ENCODE results near the gene HHAT.
"Not testable (repeated sequence)": the region's sequence is repeated elsewhere in the genome, so short reads cannot be mapped to it uniquely, and the experiment has no call there.

The HHAT gene

DNA sequence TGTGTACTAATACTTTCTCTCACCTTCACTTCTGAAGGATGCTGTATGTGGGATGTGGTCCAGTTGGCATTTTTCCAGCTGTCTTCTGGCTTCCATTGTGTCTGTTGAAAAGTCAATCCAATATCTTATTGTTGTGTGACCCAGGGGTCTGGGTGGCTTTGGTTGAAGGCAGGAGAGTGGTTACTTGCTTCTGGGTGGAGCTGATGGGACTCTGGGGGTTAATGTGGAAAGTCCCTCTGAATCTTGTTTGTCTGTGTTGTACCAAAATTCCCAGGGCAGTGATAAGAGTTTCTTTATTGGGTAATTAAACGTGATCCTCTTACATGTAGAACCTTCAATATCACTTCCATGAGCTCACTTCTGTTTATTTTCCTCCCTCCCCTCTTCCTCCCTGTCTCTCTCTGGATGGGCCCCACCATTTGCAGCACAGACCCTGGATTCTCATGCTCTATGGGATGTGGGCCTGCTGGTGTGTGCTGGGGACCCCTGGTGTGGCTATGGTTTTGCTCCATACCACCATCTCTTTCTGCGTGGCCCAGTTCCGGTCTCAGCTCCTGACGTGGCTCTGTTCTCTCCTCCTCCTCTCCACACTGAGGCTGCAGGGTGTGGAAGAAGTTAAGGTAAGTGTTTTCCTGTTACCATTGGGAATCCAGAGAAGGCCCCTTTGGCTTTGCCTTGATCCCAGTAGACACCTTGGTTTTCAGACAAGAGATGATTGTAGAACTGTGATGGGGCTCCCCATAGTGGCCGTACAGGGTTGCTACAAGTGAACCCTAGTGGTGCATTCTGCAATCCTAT is 71.5 kb downstream of the HHAT start:
- DNase-seq: peak in 1 of 4 experiments; percentile 11

DNA sequence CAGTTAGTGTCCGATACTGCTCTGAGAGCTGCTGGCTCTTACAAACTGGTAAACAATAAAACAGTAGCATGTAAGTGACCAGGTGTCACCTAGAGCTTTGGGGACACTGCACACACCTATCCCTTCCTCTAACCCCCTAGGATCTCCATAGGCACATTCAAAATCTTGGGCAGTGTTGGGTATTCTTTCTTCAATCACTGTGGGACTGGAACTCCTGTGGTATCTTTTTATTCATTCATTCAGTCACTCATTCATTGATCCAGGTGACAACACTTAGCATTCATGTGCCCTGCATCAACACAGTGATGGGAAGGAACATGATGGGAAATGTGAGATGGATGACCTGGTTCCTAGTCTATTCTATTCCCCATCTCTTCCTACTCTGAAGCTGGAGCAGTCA is 73.9 kb downstream of the HHAT start:
- no peak for DNase-seq

- no peak for DNase-seq
These were observed 76.6 kb downstream of the HHAT start for GRCh38 chr1:210405316-210405715.

DNA sequence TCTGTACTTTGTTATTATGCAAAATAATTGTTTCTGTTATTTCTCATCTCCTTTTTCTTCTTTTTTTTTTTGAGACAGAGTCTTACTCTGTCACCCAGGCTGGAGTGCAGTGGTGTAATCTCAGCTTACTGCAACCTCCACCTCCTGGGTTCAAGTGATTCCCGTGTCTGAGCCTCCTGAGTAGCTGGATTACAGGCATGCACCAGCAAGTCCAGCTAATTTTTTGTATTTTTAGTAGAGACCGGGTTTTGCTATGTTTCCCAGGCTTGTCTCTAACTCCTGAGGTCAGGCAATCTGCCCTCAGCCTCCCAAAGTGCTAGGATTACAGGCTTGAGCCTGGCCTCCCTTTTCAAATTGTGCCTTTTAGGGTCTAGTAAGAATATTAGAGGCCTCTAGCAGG is 77.6 kb downstream of the HHAT start:
- not testable (repeated sequence) for DNase-seq

DNA sequence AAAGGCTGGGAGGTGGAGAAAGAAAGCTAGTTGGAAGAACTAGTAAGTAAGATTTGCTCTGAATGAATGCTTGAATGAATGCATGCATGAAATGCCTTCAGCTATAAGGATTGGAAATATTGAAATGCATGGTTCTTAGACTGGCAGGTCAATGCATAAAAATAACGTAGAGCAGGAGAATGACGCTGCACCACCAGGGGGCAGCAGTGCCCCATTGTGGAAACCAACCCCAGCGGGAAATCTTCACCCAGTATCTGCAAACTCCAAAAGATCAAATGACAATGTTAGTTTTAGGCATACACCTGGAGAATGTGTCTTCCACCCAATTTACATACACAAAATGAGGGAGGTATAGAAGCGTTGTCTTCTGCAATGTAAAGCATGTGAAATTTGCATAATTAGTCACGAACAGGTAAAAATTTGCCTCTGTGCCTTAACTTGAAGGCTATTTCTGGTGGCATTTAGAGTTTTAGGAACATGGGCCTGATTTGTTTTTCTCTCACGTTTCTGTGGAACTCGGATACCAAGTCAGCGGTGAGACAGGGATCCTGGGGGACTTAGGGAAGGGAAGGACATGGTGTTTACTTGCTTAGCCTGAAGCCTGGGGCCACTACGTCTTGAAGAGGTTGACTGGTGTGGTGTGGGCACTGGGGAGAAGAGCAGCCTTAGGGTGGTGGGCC is 78.6 kb downstream of the HHAT start:
- DNase-seq: peak; percentile 36 to 65 (median 47)

DNA sequence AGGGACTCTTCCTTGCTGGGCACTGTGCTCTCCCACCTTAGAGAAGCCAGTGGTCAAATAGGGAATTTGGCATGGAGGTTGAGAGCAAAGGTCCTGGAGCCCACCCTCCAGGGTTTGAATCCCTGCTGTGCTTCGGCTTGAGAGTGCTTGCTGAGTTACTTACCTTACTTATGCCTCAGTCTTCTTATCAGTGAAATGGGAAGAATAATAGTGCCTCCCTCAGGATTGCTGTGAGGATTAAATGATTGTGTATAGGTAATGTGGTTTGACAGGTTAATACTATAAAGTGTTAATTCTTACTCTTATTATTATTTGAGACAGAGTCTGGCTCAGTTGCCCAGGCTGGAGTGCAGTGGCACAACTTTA is 79.2 kb downstream of the HHAT start:
- no peak for DNase-seq

DNA sequence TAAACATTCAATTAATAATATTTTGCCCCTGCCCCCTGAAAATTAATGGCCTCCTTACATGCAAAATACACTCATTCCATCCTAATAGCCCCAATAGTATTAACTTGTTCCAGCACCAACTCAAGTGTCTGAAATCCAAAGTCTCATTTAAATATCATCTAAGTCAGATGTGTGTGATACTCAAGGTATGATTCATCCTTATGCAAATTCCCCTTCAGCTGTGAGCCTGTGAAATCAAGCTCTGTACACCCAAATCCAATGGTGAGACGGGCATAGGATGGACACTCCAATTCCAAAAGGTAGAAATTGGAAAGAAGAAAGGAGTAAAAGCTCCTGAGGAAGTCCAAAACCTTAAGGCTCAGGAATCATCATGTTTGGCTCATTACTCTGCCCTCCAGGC is 83.5 kb downstream of the HHAT start:
- no peak for DNase-seq

DNA sequence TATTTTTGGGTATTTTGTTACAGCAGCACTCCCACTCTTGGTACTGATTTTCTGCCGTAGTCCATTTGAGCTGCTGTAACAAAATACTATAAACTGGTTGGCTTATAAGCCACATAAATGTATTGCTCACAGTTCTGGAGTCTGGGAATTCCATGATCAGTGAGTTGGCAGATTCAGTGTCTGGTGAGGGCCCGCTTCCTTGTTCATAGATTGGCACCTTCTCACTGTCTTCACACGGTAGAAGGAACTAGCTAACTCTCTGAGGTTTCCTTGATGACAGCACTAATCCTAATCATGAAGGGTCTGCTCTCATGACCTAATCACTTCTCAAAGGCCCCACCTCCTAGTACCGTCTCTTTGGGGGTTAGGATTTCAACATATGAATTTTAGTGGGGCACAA is 85.2 kb downstream of the HHAT start:
- no peak for DNase-seq

DNA sequence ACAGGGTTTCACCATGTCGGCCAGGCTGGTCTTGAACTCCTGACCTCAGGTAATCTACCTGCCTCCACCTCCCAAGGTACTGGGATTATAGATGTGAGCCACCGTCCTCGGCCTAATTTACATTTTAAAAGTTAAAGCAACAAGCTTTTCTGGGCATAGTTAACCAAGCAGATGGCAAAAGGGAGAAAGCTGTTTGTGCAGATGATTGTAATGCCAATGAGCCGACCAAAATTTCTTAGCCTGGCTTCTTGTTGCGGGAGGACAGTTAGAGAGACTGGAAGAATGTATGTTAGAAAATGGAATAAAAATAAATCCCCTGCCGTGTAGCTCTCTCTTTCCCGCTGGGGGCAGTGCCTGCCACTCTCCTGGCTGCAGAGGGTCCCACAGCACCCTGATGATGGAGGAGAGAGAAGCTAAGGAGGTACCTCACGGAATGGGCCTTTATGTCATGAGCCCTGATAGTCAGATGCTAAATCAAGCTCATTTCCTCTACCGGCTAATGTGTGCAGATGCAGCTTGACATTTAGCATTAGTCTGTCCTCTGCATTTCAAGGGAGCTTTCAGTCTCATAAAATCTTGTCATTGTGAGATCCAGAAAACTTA is 87.2 kb downstream of the HHAT start:
- no peak for DNase-seq

DNA sequence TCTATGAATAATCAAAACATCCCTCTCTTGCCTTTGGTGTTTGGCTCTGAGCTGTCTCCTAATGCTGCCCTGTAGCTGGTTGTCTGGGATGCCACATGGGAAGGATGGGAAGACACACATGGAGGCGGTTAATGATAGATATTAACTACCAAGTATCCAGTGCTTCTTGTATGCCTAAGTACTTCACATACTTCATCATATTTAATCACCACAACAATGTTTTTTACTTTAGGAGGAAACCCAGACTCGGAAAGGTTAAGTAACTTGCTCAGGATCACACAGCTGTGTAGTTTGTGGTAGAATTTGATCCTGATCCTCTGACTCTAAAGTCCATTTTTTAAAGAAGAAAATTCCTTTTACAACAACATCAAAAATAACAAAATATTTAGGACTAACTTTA is 88.0 kb downstream of the HHAT start:
- no peak for DNase-seq

DNA sequence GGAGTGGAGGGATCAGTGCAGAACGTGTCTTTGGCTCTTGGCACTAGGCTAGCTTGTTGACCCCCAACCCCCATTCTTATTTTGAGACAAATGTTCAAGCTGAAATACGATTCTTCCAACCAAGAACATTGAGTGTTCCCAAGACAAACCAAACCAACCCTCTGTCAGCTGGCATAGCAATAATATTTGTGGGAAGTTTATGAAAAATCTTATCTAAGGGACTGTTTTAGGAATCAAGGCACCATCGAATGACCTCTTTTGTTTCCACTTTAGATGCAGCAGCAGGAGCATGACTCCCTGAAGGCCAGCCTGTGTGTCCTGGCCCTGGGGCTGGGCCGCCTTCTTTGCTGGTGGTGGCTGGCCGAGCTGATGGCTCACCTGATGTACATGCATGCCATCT is 89.2 kb downstream of the HHAT start:
- DNase-seq: no peak

- DNase-seq: no peak
These were observed 90.4 kb downstream of the HHAT start for GRCh38 chr1:210418863-210419650.

GRCh38 chr1:210426696-210427095 is 98.0 kb downstream of the HHAT start:
- not testable (repeated sequence) for DNase-seq

- DNase-seq: no peak
These were observed 100.0 kb downstream of the HHAT start for GRCh38 chr1:210428696-210429095.

GRCh38 chr1:210434223-210434622 is 105.5 kb downstream of the HHAT start:
- DNase-seq: no peak

GRCh38 chr1:210437111-210437510 is 108.4 kb downstream of the HHAT start:
- no peak for DNase-seq

- DNase-seq: no peak
These were observed 109.1 kb downstream of the HHAT start for GRCh38 chr1:210437781-210438180.

DNA sequence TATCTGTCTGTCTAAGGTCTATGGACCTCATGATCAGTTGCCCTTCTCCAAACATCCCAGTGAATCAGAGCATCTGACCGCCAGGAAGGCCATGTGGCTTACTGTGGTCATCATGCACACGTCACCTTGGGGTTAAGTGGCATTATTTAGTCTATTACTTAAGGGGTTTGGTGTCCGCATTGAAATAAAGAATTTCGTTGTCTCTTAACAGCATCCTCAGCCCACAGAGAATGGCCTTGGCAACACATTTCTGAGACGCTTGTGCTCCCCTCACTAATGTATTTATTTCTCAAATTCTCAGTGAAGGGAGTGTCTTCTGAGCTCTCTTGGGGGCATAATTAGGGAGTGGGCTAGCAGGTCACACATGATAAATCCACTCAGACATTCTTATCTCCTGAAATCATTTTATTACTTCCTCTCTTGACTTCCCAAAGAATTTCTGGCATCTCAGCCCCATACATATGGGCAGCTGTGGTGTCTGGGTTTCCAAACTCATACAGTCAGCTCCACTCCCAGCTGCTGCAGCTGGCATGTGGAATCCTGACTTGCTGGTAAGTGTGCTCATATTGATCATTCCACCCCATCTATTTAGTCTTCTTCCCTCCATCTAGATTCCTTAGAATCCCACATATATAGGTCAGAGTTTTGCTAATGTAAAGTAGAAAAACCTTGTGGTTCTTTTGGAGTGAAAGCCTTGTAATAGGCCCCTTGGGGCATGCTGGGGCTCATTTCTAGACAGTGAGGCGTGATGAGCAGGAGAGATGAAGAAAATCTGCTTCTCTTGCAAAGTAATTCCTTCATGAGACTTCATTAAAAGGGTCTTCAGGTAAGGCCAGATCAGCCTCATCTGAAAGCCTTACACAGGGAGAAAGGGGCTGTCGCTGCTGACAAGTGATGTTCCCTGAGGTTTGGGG is 110.5 kb downstream of the HHAT start:
- no peak for DNase-seq

DNA sequence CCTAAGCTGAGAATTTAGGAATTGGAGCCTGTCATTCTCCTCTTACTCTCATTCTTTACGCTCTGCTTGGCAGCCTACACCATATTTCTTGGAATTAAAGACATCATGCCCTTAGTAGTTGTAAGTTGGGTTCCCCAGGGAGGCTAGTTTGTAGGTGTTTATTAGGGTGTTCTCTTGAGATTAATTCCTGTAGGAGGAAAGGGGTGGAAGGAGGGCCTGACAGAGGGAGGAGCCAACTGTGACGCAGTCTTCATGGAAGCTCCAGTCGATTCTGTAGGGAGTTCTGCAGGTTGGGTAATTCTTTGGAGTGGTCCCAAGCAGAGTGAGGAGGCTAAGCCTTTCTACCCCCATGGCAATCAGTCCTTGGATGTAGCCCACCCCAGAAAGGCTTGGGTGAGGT is 111.4 kb downstream of the HHAT start:
- DNase-seq: no peak

DNA sequence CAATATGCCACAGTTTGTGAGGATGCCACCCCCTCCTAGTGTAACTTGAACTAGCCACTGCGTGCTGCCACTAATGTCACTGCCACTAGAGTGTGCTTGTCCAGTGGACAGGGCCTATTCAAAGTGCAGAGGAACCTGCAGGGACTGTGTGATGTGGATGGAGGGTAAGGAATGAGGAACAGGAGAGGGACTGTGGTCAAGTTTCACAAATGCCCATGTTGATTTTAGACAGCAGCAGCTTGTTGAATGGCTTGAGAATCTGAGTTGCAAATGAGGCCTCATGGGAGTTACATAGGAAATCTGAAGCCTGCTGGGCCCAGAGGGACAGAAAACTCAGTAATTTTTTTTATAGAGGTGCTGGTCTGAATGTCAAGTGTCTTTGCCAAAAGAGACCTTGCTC is 112.3 kb downstream of the HHAT start:
- no peak for DNase-seq

DNA sequence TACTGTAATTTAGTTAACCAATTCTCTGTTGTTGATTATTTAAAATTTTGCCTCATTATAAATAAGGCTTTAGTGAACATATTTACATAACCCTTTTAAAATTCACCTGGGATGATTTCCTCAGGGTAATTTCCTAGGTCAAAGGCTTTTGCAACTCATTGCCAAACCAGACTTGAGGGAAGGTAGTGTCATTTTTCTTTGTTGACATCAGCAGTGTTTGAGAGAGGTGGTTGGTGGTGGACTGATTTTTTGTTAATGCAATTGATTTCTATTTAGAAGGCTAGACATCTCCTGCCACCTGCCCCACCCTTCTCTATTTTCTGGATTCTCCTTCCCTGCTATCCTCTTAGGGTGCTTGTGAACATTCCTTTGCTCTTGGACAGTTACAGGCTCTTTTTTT is 116.8 kb downstream of the HHAT start:
- DNase-seq: no peak

- DNase-seq: no peak
These were observed 117.2 kb downstream of the HHAT start for GRCh38 chr1:210445931-210446330.
